HG03097 (cell line): ENCODE results near the gene CCDC85C.

ENCODE experiments used
- ATAC-seq: cut with Tn5 transposase; IDR thresholded peaks from one replicate; pipeline ENCODE4 v1.9.1; 2021; ENCODE audit not compliant: unreplicated experiment, low FRiP score

The CCDC85C gene

DNA sequence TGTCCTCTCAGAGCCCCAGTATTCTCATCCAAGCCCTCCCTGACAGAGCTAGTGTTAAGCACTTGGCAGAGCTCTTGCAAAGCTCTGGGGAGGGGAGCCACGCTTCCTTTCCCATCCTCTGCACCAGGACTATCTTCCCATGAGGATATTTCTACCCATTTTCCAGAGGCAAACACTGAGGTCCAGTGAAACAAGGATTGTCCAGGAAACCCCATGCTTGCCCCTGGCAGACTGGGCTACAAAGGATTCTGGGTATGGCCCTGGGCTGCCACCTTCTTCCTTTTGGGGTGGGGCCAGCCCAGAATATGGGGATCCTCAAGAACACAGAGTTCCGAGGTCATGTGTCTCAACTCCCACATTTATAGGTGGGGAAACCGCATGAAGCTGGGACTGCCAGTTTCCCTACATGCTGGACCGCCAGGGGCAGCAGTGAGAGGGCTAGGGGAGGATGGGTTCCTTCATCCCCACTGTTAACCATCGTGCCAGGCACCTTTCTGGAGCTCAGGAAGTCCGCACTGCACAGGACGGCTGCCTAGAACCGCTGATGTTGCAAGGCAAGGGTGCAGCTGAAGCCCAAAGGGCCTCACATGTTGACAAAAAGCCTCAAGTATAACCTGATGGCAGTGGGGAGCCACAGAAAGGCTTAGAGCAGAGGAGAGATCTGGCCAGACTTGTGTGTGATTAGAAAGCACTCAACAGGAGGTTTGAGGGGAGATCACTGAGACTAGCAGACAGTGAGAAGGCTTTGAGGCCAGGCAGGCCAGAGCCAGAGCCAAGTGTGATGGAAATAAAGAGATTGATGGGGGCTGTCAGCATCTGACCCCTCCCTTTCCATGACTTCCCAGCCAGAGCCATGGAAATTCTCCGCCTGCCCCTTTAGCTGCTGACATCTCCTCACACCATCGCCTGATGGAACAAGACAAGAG, 5.5 kb upstream of the CCDC85C start:
- ATAC-seq: no peak

- ATAC-seq: no peak
Measured at GRCh38 chr14:99608591-99608990, 4.6 kb upstream of the CCDC85C start.

DNA sequence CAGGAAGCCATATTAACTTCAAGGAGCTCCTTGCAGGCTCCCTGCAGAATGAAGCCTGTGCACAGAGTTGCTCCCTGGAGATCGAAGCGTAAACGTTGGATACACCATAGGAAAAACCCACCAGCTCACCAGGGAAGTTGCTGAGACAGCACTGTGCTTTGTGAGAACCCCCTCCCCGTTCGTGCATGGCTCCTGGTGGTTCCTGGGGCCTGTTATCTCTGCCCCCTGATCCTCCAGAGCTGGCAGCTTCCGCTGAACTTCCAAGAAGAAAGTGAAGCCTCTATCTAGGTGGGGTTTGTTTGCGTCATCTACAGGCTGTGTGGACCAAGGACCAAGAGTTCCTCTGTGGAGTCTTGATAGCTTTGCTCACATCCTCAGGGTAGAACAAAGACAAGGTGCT, 2.4 kb upstream of the CCDC85C start:
- ATAC-seq: no peak

GRCh38 chr14:99605299-99605961, 1.4 kb upstream of the CCDC85C start:
- no peak for ATAC-seq

- peak; percentile 10 for ATAC-seq
Measured at GRCh38 chr14:99604766-99605298, 825 bp upstream of the CCDC85C start.

GRCh38 chr14:99604278-99604765, 315 bp upstream of the CCDC85C start:
- ATAC-seq: peak; percentile 82

- no peak for ATAC-seq
Measured at GRCh38 chr14:99602788-99603415, 1.1 kb downstream of the CCDC85C start.

GRCh38 chr14:99602054-99602787, 1.8 kb downstream of the CCDC85C start:
- no peak for ATAC-seq

GRCh38 chr14:99601361-99601831, 2.6 kb downstream of the CCDC85C start:
- ATAC-seq: no peak

DNA sequence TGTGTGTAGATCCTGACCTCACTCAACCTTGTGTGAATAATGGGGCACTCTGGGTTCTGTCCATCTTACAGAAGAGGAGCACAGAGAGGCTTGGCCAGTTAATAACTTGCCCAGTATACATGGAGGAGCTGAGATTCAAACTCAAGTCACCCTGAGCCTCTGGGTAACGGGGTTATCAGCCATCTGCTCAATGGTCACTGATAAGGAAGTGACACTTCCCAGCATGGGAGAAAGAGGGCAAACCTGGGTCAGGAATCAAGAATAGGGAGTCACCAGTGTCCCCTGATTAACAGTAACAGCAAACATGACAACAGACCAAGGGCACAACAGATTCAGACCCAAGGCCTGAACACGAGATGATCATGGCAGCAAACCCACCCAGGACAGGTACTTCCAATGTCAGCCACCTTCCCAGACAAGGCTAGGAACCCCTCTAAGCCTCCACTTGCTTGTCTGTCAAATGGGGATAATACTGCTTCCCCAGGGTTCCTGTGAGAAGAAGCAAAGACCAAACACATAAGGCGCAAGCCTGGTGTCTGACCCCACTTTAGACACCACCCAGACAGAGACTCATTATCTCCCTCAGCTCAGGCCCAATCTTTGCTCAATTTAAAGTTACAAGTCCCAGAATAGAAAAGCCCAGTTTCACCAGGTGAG, 3.6 kb downstream of the CCDC85C start:
- no peak for ATAC-seq

DNA sequence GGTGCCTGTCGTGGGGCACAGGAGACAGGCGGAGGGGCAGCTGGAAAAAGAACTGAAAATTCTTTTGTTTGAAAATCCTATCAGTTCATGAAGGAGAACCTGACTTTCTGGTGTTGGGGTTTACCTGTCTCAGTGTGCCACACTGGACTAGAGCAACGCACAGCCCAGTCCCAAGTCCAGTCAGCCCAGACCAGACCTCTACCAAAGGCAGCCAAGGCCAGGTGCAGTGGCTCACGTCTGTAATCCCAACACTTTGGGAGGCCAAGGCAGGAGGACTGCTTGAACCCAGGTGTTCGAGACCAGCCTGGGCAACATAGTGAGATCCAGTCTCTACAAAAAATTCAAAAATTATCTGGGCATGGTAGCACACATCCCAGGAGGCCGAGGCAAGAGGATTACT, 4.6 kb downstream of the CCDC85C start:
- no peak for ATAC-seq

DNA sequence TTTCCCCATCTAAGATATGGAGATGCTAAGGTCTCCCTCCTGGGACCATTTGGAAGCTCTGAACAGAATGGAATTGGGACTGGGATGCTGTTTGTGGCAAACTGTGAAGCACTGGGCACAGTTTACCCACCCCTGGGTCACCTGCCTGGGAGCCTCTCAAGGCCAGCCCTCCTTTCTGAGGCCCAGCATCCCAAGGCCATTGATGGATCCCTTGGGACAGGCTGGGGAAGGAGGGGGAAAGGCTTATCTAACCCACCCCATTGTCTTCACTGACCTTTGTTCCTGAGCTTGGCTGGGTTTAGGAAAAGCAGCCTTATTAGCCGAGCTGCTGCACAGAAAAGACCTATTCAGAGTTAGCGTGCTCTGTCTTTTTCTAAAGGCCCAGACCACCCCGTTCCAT, 5.2 kb downstream of the CCDC85C start:
- no peak for ATAC-seq

- no peak for ATAC-seq
Measured at GRCh38 chr14:99597911-99598600, 6.0 kb downstream of the CCDC85C start.

DNA sequence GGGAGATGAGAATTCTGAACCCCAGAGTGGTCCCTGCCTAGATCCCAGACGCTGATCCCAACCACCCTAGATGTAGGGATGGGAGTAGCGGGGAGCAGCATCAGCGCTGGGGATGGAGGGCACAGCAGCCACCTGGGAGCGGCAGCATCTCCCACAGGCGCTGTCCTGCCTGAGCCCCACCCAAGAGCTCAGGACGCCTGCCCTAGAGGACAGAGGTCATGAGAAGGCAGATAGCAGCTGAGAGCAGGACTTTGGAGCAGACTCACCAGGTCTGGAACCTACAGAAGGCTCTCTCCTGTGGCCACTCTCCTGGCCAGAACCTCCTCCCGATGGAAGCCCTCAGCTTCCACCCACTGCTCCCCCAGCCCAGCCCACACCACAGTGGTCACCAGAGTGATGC, 7.2 kb downstream of the CCDC85C start:
- ATAC-seq: no peak

DNA sequence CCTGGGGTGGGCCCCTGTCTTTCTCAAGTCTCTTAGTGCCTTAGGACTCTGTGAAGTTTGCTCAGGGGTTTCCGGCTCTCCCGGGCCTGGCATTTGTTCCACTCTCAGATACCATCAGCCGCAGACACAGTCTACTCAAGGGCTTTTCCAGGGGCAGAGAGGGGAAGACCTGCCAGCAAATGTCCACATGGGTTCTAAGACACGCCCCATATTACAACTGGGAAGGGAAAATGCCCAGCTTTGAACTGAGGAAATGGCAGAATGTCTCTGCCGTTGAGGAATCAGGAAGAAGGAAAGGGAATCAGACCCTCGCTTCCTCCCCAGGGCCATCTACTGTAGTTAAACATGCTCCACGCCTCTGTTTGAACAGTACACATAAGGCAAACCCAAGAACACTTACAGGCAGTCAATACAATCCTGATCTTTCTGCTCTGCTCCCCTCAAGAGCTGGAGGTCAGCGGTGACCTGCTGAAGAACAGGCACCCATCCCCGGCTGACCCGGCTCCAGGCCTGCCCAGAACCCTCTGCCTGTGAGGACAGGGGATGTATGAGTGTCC, 7.9 kb downstream of the CCDC85C start:
- no peak for ATAC-seq

DNA sequence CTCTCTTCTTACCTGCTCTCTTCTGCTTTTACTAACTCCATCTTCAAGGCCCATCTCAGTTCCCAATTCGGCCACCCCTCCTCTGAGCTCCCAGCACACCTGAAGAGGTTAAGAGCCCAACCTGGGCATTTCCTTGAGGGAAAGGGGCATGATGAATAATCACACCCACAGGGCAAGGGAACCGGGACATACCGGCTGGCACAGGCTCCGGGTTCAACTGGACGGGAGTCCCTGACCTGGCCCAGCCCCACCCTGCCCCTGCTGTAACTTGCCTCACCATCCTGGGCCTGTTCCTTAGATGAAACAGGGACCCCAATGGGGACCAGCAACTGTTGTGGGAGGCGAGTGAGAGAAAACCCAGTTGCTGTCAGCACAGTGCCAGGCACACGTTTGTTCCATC, 8.5 kb downstream of the CCDC85C start:
- no peak for ATAC-seq

DNA sequence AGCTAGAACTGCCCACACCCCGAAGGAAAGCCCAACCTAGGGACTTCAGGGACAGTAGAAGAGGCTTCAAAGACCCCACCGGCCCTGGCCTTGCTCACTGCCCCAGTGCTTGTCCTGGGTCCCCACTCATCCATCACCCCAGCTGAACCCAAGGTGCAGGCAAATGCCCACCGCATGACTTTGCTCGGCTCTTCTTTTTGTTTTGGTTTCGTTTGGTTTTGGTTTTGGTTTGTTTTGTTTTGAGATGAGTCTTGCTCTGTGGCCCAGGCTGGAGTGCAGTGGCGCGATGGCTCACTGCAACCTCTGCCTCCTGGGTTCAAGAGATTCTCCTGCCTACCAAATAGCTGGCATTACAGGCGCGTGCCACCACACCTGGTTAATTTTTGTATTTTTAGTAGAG, 9.0 kb downstream of the CCDC85C start:
- peak; percentile 90 for ATAC-seq

DNA sequence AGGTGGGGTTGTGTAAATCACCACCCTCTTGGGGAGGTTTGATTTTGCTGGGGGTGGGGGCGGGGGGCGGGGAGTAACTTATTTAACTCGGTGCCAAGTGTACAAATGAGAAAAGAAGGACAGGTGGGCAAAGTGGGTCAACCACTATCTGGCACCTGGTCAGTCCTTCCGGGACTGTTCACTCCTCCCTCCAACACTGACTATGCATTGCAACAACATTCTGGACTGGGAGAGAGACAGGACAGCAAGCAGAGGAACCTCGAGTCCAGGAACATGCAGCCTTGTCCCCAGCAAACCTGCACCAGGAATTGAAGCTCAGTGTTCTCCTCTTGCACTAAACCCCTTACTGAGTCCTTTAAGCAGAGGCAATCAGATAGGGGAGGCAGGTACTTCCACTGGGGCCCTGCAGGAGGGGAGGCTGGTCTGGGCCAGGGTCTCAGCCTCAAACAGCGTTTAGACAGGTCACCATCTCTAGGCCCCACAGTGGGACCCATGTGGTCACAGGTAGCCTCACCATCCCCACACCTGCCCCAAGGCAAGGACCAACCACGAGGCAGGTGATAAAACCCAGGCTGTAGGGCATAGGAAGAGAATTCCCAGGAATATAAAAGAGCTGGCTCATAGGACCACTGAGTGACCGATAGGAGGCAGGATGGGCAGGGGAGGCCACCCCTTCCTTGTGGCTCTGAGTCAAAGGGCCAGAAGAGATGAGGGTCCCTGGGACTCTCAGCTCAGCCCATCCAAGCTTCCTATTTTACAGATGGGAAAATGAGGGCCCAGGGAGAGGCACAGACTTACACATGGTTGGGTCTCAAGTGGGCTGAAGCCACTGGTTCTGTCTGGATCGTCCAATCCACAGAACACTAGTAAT, 9.8 kb downstream of the CCDC85C start:
- no peak for ATAC-seq
